ENCODE data around the gene CD70.
"Not testable (repeated sequence)": the region's sequence is repeated elsewhere in the genome, so short reads cannot be mapped to it uniquely, and the experiment has no call there.

The CD70 gene

DNA sequence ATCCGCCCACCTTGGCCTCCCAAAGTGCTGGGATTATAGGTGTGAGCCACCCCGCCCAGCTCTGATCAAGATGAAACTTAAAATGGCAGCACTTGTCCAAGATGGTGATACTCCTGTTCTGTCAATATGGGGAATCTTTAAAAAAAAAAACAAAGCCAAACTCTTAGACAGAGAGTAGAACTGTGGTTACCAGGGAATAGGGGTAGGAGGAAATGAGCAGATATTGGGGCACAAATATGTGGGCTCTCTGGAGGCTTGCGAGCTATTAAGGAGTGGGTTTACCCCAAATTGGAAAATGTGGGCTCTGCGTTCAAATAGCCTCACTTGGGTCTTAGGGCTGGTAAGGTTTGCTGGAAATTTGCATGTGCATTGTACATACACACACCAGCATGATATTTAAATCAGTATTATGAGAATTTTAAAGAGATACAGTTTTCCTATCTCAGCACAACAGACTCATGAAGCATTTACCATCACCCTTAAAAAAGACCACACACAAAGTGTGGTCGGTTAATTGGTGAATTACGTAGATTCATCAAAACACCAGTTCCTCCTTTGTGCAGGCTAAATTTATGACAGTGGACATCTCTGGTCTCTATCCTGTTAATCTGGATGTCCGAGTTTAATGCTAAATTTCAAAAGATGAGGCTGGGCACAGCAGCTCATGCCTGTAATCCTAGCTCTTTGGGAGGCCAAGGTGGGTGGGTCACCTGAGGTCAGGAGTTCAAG is 11.3 kb downstream of the CD70 start:
- DNase-seq (ENCODE audit: low read depth) = no peak
- Histone ChIP-seq H3K36me3 (ENCODE audit: control insufficient read depth, insufficient read depth, low read length, severe bottlenecking) (no peaks in the 10 kb centered on the region), H3K4me3 (ENCODE audit: low read length) (no peak overlapping the region), H3K9ac (ENCODE audit: low read length) (no peak overlapping the region), H3K27me3 (replicated peaks; ENCODE audit: control insufficient read depth, insufficient read depth, low read length) (peaks cover 10% of the 10 kb centered on the region), H3K9me3 (ENCODE audit: control insufficient read depth, low read length) (no peaks in the 10 kb centered on the region), H3K4me1 (ENCODE audit: control insufficient read depth, insufficient read depth, low read length) (no peaks in the 10 kb centered on the region)

DNA sequence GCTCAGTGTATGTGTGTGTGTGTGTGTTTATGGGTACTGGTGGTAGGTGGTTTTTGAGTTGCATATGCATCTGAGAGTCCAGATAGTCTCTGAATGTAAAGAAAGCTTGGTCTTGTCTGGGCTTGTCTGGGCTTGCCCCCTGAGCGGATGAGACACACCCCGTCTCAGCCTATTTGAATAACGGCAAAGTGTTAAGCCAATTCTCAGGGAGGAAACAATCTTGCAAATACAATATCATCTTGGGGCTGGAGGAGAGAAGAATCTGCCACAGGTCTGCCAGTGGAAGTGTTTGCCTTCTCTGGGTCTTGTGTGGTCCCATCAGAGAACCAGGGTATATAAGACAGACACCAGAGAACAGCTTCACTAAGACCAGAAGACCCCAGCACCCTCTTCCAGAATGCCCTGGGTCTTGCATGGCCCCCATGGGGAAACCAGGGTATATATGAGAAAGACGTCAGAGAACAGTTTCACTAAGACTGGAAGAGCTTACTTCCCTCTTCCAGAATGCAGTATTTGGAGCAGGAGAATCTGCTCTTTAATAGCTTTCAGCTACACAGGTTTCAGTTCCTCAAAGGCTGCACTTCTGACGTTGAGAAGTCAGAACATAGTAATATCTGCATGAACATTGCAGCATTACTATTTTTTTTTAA is 13.3 kb downstream of the CD70 start:
- Histone ChIP-seq H3K9ac (ENCODE audit: low read length) (no peak overlapping the region), H3K9me3 (ENCODE audit: control insufficient read depth, low read length) (no peaks in the 10 kb centered on the region), H3K27me3 (replicated peaks; ENCODE audit: control insufficient read depth, insufficient read depth, low read length) (peaks cover 12% of the 10 kb centered on the region), H3K36me3 (ENCODE audit: control insufficient read depth, insufficient read depth, low read length, severe bottlenecking) (no peaks in the 10 kb centered on the region), H3K4me3 (ENCODE audit: low read length) (no peak overlapping the region), H3K4me1 (ENCODE audit: control insufficient read depth, insufficient read depth, low read length) (no peaks in the 10 kb centered on the region)
- no peak for DNase-seq (ENCODE audit: low read depth)

DNA sequence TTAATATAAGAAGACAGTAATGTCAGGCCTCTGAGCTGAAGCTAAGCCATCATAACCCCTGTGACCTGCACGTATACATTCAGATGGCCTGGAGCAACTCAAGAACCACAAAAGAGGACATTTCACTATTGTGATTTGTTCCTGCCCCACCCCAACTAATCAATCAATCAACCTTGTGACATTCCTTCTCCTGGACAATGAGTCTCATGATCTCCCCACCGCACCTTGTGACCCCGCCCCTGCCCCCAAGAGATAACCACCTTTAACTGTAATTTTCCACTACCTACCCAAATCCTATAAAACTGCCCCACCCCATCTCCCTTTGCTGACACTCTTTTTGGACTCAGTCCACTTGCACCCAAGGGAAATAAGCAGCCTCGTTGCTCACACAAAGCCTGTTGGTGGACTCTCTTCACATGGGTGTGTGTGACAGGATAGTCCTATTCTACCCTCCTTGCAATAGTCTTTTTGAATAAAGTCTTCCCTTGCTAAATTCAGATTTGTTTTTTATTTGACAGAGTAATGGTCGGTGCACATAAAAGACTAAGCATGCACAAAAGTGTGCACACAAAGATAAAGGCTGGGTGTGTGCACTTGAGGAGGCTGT is 14.0 kb downstream of the CD70 start:
- Histone ChIP-seq H3K9me3 (ENCODE audit: control insufficient read depth, low read length) (no peaks in the 10 kb centered on the region), H3K9ac (ENCODE audit: low read length) (no peak overlapping the region), H3K4me1 (ENCODE audit: control insufficient read depth, insufficient read depth, low read length) (no peaks in the 10 kb centered on the region), H3K4me3 (ENCODE audit: low read length) (no peak overlapping the region), H3K27me3 (replicated peaks; ENCODE audit: control insufficient read depth, insufficient read depth, low read length) (peaks cover 14% of the 10 kb centered on the region), H3K36me3 (ENCODE audit: control insufficient read depth, insufficient read depth, low read length, severe bottlenecking) (no peaks in the 10 kb centered on the region)
- DNase-seq (ENCODE audit: low read depth) = no peak

DNA sequence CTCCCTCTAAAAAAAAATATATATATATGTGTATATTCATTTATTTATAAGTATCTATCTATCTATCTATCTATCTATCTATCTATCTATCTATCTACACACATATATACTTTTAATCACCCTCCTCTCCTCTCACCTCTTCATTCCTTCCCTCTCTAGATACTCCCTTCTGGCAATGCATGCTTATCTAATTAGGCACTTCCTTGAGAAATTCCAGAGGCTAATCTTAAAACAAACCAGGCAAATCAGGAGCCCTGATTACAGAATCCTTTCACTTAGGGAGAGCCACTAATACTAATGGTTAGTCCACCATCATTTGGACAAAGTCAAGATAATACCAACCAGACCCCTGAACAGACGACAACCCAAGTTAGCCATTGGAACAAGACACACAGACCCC is 17.6 kb downstream of the CD70 start:
- DNase-seq (ENCODE audit: low read depth) = no peak
- H3K9ac ChIP-seq (ENCODE audit: low read length) = no peak overlapping the region
- H3K9me3 ChIP-seq (ENCODE audit: control insufficient read depth, low read length) = peaks cover 11% of the 10 kb centered on the region
- H3K4me1 ChIP-seq (ENCODE audit: control insufficient read depth, insufficient read depth, low read length) = peaks cover 5% of the 10 kb centered on the region
- H3K4me3 ChIP-seq (ENCODE audit: low read length) = no peak overlapping the region
- peaks cover 18% of the 10 kb centered on the region for H3K27me3 ChIP-seq (replicated peaks; ENCODE audit: control insufficient read depth, insufficient read depth, low read length)
- H3K36me3 ChIP-seq (ENCODE audit: control insufficient read depth, insufficient read depth, low read length, severe bottlenecking) = no peaks in the 10 kb centered on the region

DNA sequence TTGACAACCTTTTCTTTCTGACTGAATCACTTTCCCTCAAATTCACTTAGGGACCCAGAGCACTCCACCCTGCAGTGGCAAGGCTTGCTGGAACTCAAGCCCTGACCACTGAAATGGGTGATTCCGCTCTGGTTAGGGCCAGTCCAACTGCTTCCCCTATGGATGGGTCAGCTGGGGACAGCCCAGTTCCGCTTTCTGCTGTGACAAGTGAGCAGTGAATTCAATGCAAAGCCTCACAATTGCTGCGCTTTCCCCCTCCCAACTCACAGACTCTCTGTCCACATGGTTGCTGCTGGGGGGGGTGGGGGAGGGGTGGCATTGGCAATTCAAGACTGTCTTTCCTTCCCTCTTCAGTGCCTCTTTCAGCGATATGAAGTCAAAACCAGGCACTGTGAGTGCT is 18.7 kb downstream of the CD70 start:
- Histone ChIP-seq H3K36me3 (ENCODE audit: control insufficient read depth, insufficient read depth, low read length, severe bottlenecking) (no peaks in the 10 kb centered on the region), H3K9ac (ENCODE audit: low read length) (no peak overlapping the region), H3K4me1 (ENCODE audit: control insufficient read depth, insufficient read depth, low read length) (peaks cover 8% of the 10 kb centered on the region), H3K4me3 (ENCODE audit: low read length) (no peak overlapping the region), H3K27me3 (replicated peaks; ENCODE audit: control insufficient read depth, insufficient read depth, low read length) (peaks cover 18% of the 10 kb centered on the region), H3K9me3 (ENCODE audit: control insufficient read depth, low read length) (peaks cover 11% of the 10 kb centered on the region)
- no peak for DNase-seq (ENCODE audit: low read depth)

DNA sequence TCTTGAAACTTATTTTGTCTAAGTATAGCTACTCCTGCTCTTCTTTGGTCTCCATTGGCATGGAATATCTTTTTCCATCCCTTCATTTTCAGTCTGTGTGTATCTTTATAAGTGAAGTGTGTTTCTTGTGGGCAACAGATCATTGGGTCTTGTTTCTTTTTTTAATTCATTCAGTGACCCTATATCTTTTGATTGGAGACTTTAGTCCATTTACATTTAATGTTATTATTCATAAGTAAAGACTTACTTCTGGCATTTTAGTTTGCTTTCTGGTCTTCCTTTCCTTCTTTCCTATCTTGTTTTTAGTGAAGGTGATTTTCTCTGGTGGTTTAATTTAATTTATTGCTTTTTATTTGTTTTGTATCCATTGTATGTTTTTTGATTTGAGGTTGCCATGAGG is 19.8 kb downstream of the CD70 start:
- Histone ChIP-seq H3K36me3 (ENCODE audit: control insufficient read depth, insufficient read depth, low read length, severe bottlenecking) (no peaks in the 10 kb centered on the region), H3K4me1 (ENCODE audit: control insufficient read depth, insufficient read depth, low read length) (peaks cover 8% of the 10 kb centered on the region), H3K4me3 (ENCODE audit: low read length) (no peak overlapping the region), H3K9ac (ENCODE audit: low read length) (no peak overlapping the region), H3K9me3 (ENCODE audit: control insufficient read depth, low read length) (peaks cover 11% of the 10 kb centered on the region), H3K27me3 (replicated peaks; ENCODE audit: control insufficient read depth, insufficient read depth, low read length) (peaks cover 18% of the 10 kb centered on the region)
- DNase-seq (ENCODE audit: low read depth) = no peak

DNA sequence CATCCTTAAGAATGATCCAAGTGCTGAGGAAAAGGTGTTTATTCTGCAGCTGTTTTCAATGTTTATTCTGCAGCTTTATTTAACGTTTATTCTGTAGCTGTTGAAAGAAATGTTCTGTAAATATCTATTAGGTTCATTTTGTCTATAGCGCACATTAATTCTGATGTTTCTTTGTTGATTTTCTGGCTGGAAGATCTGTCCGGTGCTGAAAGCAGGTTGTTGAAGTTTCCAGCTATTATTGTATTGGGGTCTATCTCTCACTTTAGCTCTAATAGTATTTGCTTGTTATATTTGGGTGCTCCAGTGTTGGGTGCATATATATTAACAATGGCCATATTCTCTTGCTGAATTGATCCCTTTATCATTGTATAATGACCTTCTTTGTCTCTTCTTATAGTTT is 20.2 kb downstream of the CD70 start:
- Histone ChIP-seq H3K27me3 (replicated peaks; ENCODE audit: control insufficient read depth, insufficient read depth, low read length) (peaks cover 18% of the 10 kb centered on the region), H3K9me3 (ENCODE audit: control insufficient read depth, low read length) (peaks cover 11% of the 10 kb centered on the region)

DNA sequence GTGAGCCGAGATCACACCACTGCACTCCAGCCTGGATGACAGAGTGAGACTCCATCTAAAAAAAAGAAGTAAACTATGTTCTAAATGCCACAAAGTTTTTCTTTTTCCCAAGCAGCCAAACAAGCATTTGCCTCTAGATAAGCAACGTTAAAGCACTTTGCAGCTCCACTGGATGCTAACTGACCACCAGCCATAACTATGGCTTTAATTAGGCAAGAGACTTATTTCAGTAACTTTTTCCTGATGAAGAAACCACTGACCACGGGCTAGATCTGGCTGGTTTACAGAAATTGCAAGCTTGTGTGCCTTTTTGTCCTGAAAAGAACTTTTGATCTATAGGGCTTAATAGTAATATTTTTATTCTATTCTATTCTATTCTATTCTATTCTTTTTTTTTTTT is 22.1 kb downstream of the CD70 start:
- Histone ChIP-seq H3K4me3 (ENCODE audit: low read length) (no peak overlapping the region), H3K9me3 (ENCODE audit: control insufficient read depth, low read length) (peaks cover 19% of the 10 kb centered on the region), H3K9ac (ENCODE audit: low read length) (no peak overlapping the region), H3K36me3 (ENCODE audit: control insufficient read depth, insufficient read depth, low read length, severe bottlenecking) (no peaks in the 10 kb centered on the region), H3K27me3 (replicated peaks; ENCODE audit: control insufficient read depth, insufficient read depth, low read length) (peaks cover 19% of the 10 kb centered on the region), H3K4me1 (ENCODE audit: control insufficient read depth, insufficient read depth, low read length) (peaks cover 8% of the 10 kb centered on the region)
- DNase-seq (ENCODE audit: low read depth) = no peak

More for the DNA sequence above, 20.2 kb downstream of the CD70 start:
- peaks cover 8% of the 10 kb centered on the region for H3K4me1 ChIP-seq (ENCODE audit: control insufficient read depth, insufficient read depth, low read length)
- H3K4me3 ChIP-seq (ENCODE audit: low read length) = no peak overlapping the region
- H3K9ac ChIP-seq (ENCODE audit: low read length) = no peak overlapping the region
- no peak for DNase-seq (ENCODE audit: low read depth)
- H3K36me3 ChIP-seq (ENCODE audit: control insufficient read depth, insufficient read depth, low read length, severe bottlenecking) = no peaks in the 10 kb centered on the region

DNA sequence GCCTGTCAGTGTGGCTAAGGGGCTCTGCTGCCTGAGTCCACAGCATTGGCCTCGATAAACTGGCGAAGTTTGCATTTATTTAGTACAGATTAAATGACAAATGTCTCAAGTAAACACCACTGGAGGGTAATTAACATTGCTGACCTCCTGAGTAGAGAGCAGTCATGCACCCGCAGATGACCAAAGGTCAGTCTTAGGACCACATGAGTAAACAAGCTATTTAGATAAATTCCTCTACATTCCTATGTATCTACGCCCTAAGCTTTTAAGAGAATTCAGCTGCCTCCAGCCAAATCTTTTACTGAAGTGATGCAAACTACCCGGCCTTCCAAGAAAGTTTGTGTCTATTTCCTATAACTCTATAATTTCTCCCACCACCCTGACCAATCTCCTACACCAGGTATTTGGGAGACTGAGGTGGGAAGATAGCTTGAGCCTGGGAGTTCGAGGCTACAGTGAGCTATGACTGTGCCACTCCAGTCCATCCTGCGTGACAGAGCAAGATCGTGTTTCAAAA is 22.9 kb downstream of the CD70 start:
- H3K27me3 ChIP-seq (replicated peaks; ENCODE audit: control insufficient read depth, insufficient read depth, low read length) = peaks cover 20% of the 10 kb centered on the region
- H3K4me3 ChIP-seq (ENCODE audit: low read length) = no peak overlapping the region
- peaks cover 8% of the 10 kb centered on the region for H3K4me1 ChIP-seq (ENCODE audit: control insufficient read depth, insufficient read depth, low read length)
- no peak for DNase-seq (ENCODE audit: low read depth)
- no peaks in the 10 kb centered on the region for H3K36me3 ChIP-seq (ENCODE audit: control insufficient read depth, insufficient read depth, low read length, severe bottlenecking)
- no peak overlapping the region for H3K9ac ChIP-seq (ENCODE audit: low read length)
- peaks cover 19% of the 10 kb centered on the region for H3K9me3 ChIP-seq (ENCODE audit: control insufficient read depth, low read length)

DNA sequence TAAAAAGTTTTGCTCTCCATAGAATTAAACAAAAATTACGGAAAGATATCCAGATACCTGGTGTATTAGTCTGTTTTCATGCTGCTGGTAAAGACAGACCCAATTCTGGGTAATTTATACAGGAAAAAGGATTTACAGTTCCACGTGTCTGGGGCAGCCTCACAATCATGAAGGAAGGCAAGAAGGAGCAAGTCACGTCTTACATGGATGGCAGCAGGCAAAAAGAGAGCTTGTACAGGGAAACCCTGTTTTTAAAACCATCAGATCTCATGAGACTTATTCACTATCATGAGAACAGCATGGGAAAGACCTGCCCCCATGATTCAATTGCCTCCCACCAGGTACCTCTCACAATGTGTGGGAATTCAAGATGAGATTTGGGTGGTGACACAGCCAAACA is 24.2 kb downstream of the CD70 start:
- peaks cover 24% of the 10 kb centered on the region for H3K27me3 ChIP-seq (replicated peaks; ENCODE audit: control insufficient read depth, insufficient read depth, low read length)
- H3K4me1 ChIP-seq (ENCODE audit: control insufficient read depth, insufficient read depth, low read length); DNase-seq (ENCODE audit: low read depth); H3K36me3 ChIP-seq (ENCODE audit: control insufficient read depth, insufficient read depth, low read length, severe bottlenecking); H3K9ac ChIP-seq (ENCODE audit: low read length); H3K4me3 ChIP-seq (ENCODE audit: low read length): not testable (repeated sequence)
- peaks cover 19% of the 10 kb centered on the region for H3K9me3 ChIP-seq (ENCODE audit: control insufficient read depth, low read length)

DNA sequence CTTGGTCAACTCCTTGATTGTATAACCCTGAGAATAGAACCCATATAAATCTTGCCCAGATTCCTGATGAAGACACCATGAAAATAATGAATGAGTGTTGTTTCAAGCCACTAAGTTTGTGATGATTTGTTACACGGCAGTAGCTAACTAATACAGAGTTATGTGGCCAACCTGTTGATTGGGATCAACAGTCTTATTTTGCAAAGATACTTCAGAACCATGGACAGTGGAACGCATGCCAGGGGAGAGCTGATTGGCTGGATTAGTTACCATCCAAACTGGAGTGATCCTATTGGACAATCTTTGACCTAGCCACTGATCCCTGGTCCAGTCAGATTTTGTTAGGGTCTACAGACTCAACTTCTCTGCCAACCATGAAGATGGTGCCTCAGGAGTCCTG is 26.6 kb downstream of the CD70 start:
- Histone ChIP-seq H3K4me1 (ENCODE audit: control insufficient read depth, insufficient read depth, low read length) (peaks cover 8% of the 10 kb centered on the region), H3K4me3 (ENCODE audit: low read length) (no peak overlapping the region), H3K27me3 (replicated peaks; ENCODE audit: control insufficient read depth, insufficient read depth, low read length) (peaks cover 21% of the 10 kb centered on the region), H3K36me3 (ENCODE audit: control insufficient read depth, insufficient read depth, low read length, severe bottlenecking) (no peaks in the 10 kb centered on the region), H3K9me3 (ENCODE audit: control insufficient read depth, low read length) (peaks cover 8% of the 10 kb centered on the region), H3K9ac (ENCODE audit: low read length) (no peak overlapping the region)
- DNase-seq (ENCODE audit: low read depth) = no peak
